Measurements from ENCODE around the gene CRTC1. TPM values are rescaled to one million over a fixed set of nuclear protein-coding genes. Genes with fewer than 3 reads are reported as not detected.
"Not testable (repeated sequence)": the region's sequence is repeated elsewhere in the genome, so short reads cannot be mapped to it uniquely, and the experiment has no call there.

Gene CRTC1
- total RNA-seq, 1 donor from 2014 or later, result 8.8 TPM

GRCh38 chr19:18715416-18715815 is 31.9 kb downstream of the CRTC1 start:
- DNase-seq (ENCODE audit: low spot score), result no peak
- intact Hi-C loops (cut with DNase I), result no loop called here

GRCh38 chr19:18716857-18717256 is 33.4 kb downstream of the CRTC1 start:
- no peak for DNase-seq (ENCODE audit: low spot score)
- intact Hi-C loops (cut with DNase I), result no loop called here

- intact Hi-C loops (cut with DNase I), result no loop called here
- no peak for DNase-seq (ENCODE audit: low spot score)
Measured at GRCh38 chr19:18717601-18718000, 34.1 kb downstream of the CRTC1 start.

GRCh38 chr19:18718015-18718526 is 34.6 kb downstream of the CRTC1 start:
- intact Hi-C loops (cut with DNase I), result no loop called here
- no peak for DNase-seq (ENCODE audit: low spot score)

GRCh38 chr19:18718846-18719458 is 35.5 kb downstream of the CRTC1 start:
- intact Hi-C loops (cut with DNase I), result no loop called here
- no peak for DNase-seq (ENCODE audit: low spot score)

- DNase-seq (ENCODE audit: low spot score), result no peak
- intact Hi-C loops (cut with DNase I), result no loop called here
Measured at GRCh38 chr19:18719541-18719940, 36.1 kb downstream of the CRTC1 start.

GRCh38 chr19:18723871-18724377 is 40.4 kb downstream of the CRTC1 start:
- no peak for DNase-seq (ENCODE audit: low spot score)
- intact Hi-C loops (cut with DNase I), result no loop called here

GRCh38 chr19:18725841-18726770 is 42.6 kb downstream of the CRTC1 start:
- intact Hi-C loops (cut with DNase I), result no loop called here
- no peak for DNase-seq (ENCODE audit: low spot score)

GRCh38 chr19:18726846-18727245 is 43.4 kb downstream of the CRTC1 start:
- intact Hi-C loops (cut with DNase I), result no loop called here
- no peak for DNase-seq (ENCODE audit: low spot score)

GRCh38 chr19:18727602-18728001 is 44.1 kb downstream of the CRTC1 start:
- intact Hi-C loops (cut with DNase I); DNase-seq (ENCODE audit: low spot score): not testable (repeated sequence)

- no peak for DNase-seq (ENCODE audit: low spot score)
Measured at GRCh38 chr19:18729933-18730530, 46.6 kb downstream of the CRTC1 start.

GRCh38 chr19:18730885-18731513 is 47.5 kb downstream of the CRTC1 start:
- no peak for DNase-seq (ENCODE audit: low spot score)
- intact Hi-C loops (cut with DNase I), result no loop called here

More at GRCh38 chr19:18729933-18730530, 46.6 kb downstream of the CRTC1 start:
- intact Hi-C loops (cut with DNase I), result no loop called here

- no peak for DNase-seq (ENCODE audit: low spot score)
- intact Hi-C loops (cut with DNase I), result no loop called here
Measured at GRCh38 chr19:18731562-18732008, 48.1 kb downstream of the CRTC1 start.

GRCh38 chr19:18733196-18733647 is 49.7 kb downstream of the CRTC1 start:
- intact Hi-C loops (cut with DNase I), result no loop called here
- no peak for DNase-seq (ENCODE audit: low spot score)

GRCh38 chr19:18733762-18734332 is 50.4 kb downstream of the CRTC1 start:
- DNase-seq (ENCODE audit: low spot score); intact Hi-C loops (cut with DNase I): not testable (repeated sequence)

GRCh38 chr19:18735324-18735723 is 51.8 kb downstream of the CRTC1 start:
- intact Hi-C loops (cut with DNase I), result no loop called here
- no peak for DNase-seq (ENCODE audit: low spot score)

GRCh38 chr19:18735752-18736151 is 52.3 kb downstream of the CRTC1 start:
- intact Hi-C loops (cut with DNase I), result no loop called here
- no peak for DNase-seq (ENCODE audit: low spot score)

GRCh38 chr19:18736415-18737336 is 53.2 kb downstream of the CRTC1 start:
- no peak for DNase-seq (ENCODE audit: low spot score)
- intact Hi-C loops (cut with DNase I), result no loop called here
